OCI-LY7 (cell line): ENCODE measurements around the gene KLHDC8A. TPM values are rescaled to one million over a fixed set of nuclear protein-coding genes. Genes with fewer than 3 reads are reported as not detected.

Experiments
- BruUV-seq: library from RNA; stranded (reverse); fragments of 400-500 nt; replicated peaks from 2 replicates; lab custom pipeline; 2021; lab: Mats Ljungman, UMichigan
- CTCF ChIA-PET: fragments of 300-600 bp; sonication (Branson Sonifier 250); formaldehyde crosslinking; loops from one replicate; lab custom pipeline; 2022; ENCODE audit warnings: antibody characterized with exemption; ENCODE audit not compliant: unreplicated experiment; lab: Charles Lee
- POLR2A ChIA-PET: fragments of 300-600 bp; sonication (Branson Sonifier 250); formaldehyde crosslinking; loops from one replicate; lab custom pipeline; 2022; ENCODE audit warnings: antibody characterized with exemption; lab: Charles Lee
- DNase-seq: peaks from one replicate; pipeline ENCODE4 v3.0.0-alpha.2; 2015; ENCODE audit warnings: low spot score
- H2AFZ ChIP-seq: fragments of 200-600 bp; sonication (generic), shearing (Covaris generic); 2 replicates; pipeline ENCODE4 v1.6.1; 2014; ENCODE audit warnings: mild to moderate bottlenecking, antibody characterized with exemption, low read length, moderate library complexity
- H3K27ac ChIP-seq: fragments of 200-600 bp; sonication (generic); 2 replicates; pipeline ENCODE4 v1.5.1; 2014; ENCODE audit warnings: mixed run types, low read depth, mild to moderate bottlenecking, moderate library complexity, low read length, inconsistent platforms; ENCODE audit not compliant: poor library complexity, severe bottlenecking
- H3K36me3 ChIP-seq: fragments of 200-600 bp; sonication (generic); 2 replicates; pipeline ENCODE4 v1.6.1; 2014; ENCODE audit warnings: mild to moderate bottlenecking, antibody characterized with exemption, low read length, moderate library complexity, mixed read lengths; ENCODE audit not compliant: insufficient read depth
- H3K4me1 ChIP-seq: fragments of 200-600 bp; sonication (generic); 2 replicates; pipeline ENCODE4 v1.5.1; 2014; ENCODE audit warnings: mild to moderate bottlenecking, low read length; ENCODE audit not compliant: insufficient read depth, poor library complexity, severe bottlenecking
- H3K4me2 ChIP-seq: fragments of 200-600 bp; sonication (generic); 2 replicates; pipeline ENCODE4 v1.6.1; 2014; ENCODE audit warnings: mild to moderate bottlenecking, low read length
- H3K4me3 ChIP-seq: fragments of 200-600 bp; sonication (generic); 2 replicates; pipeline ENCODE4 v1.5.1; 2014; ENCODE audit warnings: mild to moderate bottlenecking, low read depth, low read length; ENCODE audit not compliant: poor library complexity, severe bottlenecking
- H3K79me2 ChIP-seq: fragments of 200-600 bp; sonication (generic); 2 replicates; pipeline ENCODE4 v1.6.1; 2016; ENCODE audit warnings: low read depth, mild to moderate bottlenecking, low read length, moderate library complexity, mixed read lengths; ENCODE audit not compliant: insufficient read depth
- H3K9me2 ChIP-seq: fragments of 200-600 bp; sonication (generic); 2 replicates; pipeline ENCODE4 v1.6.1; 2016; ENCODE audit warnings: mild to moderate bottlenecking, low read length, mixed read lengths; ENCODE audit not compliant: insufficient read depth
- H3K9me3 ChIP-seq: fragments of 200-600 bp; sonication (generic); 2 replicates; pipeline ENCODE4 v1.6.1; 2014; ENCODE audit warnings: mild to moderate bottlenecking, mixed run types, low read length, mixed read lengths
- H4K20me1 ChIP-seq: fragments of 200-600 bp; sonication (generic); 2 replicates; pipeline ENCODE4 v1.6.1; 2014; ENCODE audit warnings: mild to moderate bottlenecking, antibody characterized with exemption, low read length, moderate library complexity, mixed read lengths; ENCODE audit not compliant: insufficient read depth
- EZH2phosphoT487 ChIP-seq: fragments of 200-600 bp; sonication (generic); IDR thresholded peaks from 2 replicates; pipeline ENCODE4 v1.6.1; 2018; ENCODE audit warnings: low read depth, borderline replicate concordance, mild to moderate bottlenecking, mixed run types, antibody characterized with exemption, low read length, moderate library complexity, mixed read lengths
- intact Hi-C: fragments of 100-400 bp; cut with micrococcal nuclease; formaldehyde crosslinking; loops from one replicate; pipeline ENCODE4 v1.10.0; 2022; ENCODE audit not compliant: unreplicated experiment
- total RNA-seq, 2 experiments: library from RNA; depleted of rRNA in 1 of 2; stranded (reverse); fragments of >200 nt in 1 of 2; shearing (Covaris generic) in 1 of 2; gene quantifications; 2 replicates each; pipeline ENCODE4 v1.2.3, GENCODE V29; 2014 to 2022
- TF ChIP-seq, protein P1 (sequence below): fragments of 200-600 bp; sonication (generic); conservative IDR thresholded peaks from 2 replicates; pipeline ENCODE4 v1.5.1; 2014; ENCODE audit warnings: mild to moderate bottlenecking, antibody characterized with exemption, low read length, moderate library complexity, mixed read lengths

The KLHDC8A gene
- total RNA-seq, 2 experiments from 2014 or later: not detected

DNA sequence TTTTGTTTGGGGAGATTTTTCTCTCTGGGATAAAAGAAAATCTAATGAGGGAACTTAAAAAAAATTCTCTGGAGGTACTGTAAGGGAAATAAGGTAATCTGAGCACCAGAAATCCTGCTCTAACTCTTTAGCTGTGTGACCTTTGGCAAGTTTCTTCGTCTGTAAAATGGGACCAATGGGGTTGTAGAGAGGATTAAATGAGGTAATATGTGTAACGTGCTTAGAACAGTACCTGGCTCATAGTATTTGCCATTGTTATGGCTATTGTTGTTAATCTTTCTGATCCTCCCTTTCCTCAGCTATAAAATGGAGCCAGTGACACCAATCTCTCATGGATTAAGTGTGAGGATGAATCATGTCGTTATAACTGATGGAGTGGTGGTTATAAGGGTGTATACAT lies 845 bp upstream of the KLHDC8A start:
- CTCF ChIA-PET: no interaction called here
- POLR2A ChIA-PET: interaction anchor here (0.7 kb wide), 1 partner anchor 78 kb away, joined by 6 read pairs; no protein-coding TSS in a partner anchor
- TF ChIP-seq EZH2phosphoT487: no peak
- no peaks in the 10 kb centered on the region for H3K36me3 ChIP-seq
- H3K9me3 ChIP-seq: no peaks in the 10 kb centered on the region
- no peaks in the 10 kb centered on the region for H4K20me1 ChIP-seq
- H2AFZ ChIP-seq: no peak overlapping the region
- intact Hi-C loops: no loop called here
- no peak overlapping the region for H3K27ac ChIP-seq
- no peaks in the 10 kb centered on the region for H3K4me1 ChIP-seq
- no peak overlapping the region for H3K4me2 ChIP-seq
- no TSS peak for BruUV-seq
- no peaks in the 10 kb centered on the region for H3K9me2 ChIP-seq
- H3K79me2 ChIP-seq: no peaks in the 10 kb centered on the region
- no peak overlapping the region for H3K4me3 ChIP-seq
- DNase-seq: no peak

- H3K9me3 ChIP-seq: no peaks in the 10 kb centered on the region
- ChIA-PET CTCF (interaction anchor here (1.2 kb wide), 1 partner anchor 71 kb away, joined by 3 read pairs; no protein-coding TSS in a partner anchor), POLR2A (no interaction called here)
- H3K27ac ChIP-seq: no peak overlapping the region
- no TSS peak for BruUV-seq
- no peak overlapping the region for H3K4me2 ChIP-seq
- no peaks in the 10 kb centered on the region for H3K79me2 ChIP-seq
- intact Hi-C loops: loop anchor here (2.0 kb wide), 1 partner anchor 170 kb away; no protein-coding TSS in a partner anchor
- no peaks in the 10 kb centered on the region for H3K36me3 ChIP-seq
- TF ChIP-seq, protein P1, sequence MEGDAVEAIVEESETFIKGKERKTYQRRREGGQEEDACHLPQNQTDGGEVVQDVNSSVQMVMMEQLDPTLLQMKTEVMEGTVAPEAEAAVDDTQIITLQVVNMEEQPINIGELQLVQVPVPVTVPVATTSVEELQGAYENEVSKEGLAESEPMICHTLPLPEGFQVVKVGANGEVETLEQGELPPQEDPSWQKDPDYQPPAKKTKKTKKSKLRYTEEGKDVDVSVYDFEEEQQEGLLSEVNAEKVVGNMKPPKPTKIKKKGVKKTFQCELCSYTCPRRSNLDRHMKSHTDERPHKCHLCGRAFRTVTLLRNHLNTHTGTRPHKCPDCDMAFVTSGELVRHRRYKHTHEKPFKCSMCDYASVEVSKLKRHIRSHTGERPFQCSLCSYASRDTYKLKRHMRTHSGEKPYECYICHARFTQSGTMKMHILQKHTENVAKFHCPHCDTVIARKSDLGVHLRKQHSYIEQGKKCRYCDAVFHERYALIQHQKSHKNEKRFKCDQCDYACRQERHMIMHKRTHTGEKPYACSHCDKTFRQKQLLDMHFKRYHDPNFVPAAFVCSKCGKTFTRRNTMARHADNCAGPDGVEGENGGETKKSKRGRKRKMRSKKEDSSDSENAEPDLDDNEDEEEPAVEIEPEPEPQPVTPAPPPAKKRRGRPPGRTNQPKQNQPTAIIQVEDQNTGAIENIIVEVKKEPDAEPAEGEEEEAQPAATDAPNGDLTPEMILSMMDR: no peak
- TF ChIP-seq EZH2phosphoT487: no peak
- H4K20me1 ChIP-seq: no peaks in the 10 kb centered on the region
- no peak for DNase-seq
- no peak overlapping the region for H3K4me3 ChIP-seq
- H3K9me2 ChIP-seq: no peaks in the 10 kb centered on the region
- no peak overlapping the region for H2AFZ ChIP-seq
- peaks cover 3% of the 10 kb centered on the region for H3K4me1 ChIP-seq
Measured at GRCh38 chr1:205355075-205355453, 1.7 kb downstream of the KLHDC8A start.

GRCh38 chr1:205354259-205355074 lies 2.3 kb downstream of the KLHDC8A start:
- intact Hi-C loops: loop anchor here (1.0 to 5.0 kb wide), 3 partner anchors 78 to 170 kb away; no protein-coding TSS in a partner anchor
- no peaks in the 10 kb centered on the region for H3K9me3 ChIP-seq
- ChIA-PET POLR2A (interaction anchor here (0.6 to 0.9 kb wide), 2 partner anchors 9 to 131 kb away, joined by 3 to 4 read pairs; no protein-coding TSS in a partner anchor), CTCF (interaction anchor here (0.9 to 1.7 kb wide), 4 partner anchors 72 to 133 kb away, joined by 3 to 7 read pairs (median 6); no protein-coding TSS in a partner anchor)
- no peak for TF ChIP-seq EZH2phosphoT487
- TF ChIP-seq, protein P1: peak; percentile 96
- H3K4me3 ChIP-seq: no peak overlapping the region
- H3K4me1 ChIP-seq: peaks cover 9% of the 10 kb centered on the region
- H4K20me1 ChIP-seq: no peaks in the 10 kb centered on the region
- H2AFZ ChIP-seq: no peak overlapping the region
- H3K79me2 ChIP-seq: no peaks in the 10 kb centered on the region
- H3K9me2 ChIP-seq: no peaks in the 10 kb centered on the region
- no peak overlapping the region for H3K4me2 ChIP-seq
- H3K36me3 ChIP-seq: no peaks in the 10 kb centered on the region
- no peak overlapping the region for H3K27ac ChIP-seq
- no TSS peak for BruUV-seq
- peak; percentile 78 for DNase-seq
